Stimulated activated CD8-positive, alpha-beta memory T cell treated with anti-CD3 and anti-CD28 coated beads, Interleukin-7, amount 100 ng/mL, for 1 hour (primary cell): Measurements from ENCODE around the gene AK5.

Experiments used
- DNase-seq, 2 donors: peaks; one replicate each; pipeline ENCODE4 v3.0.0-alpha.2; 2020; ENCODE audit warnings: low read depth in 2 of 2

The AK5 gene

DNA sequence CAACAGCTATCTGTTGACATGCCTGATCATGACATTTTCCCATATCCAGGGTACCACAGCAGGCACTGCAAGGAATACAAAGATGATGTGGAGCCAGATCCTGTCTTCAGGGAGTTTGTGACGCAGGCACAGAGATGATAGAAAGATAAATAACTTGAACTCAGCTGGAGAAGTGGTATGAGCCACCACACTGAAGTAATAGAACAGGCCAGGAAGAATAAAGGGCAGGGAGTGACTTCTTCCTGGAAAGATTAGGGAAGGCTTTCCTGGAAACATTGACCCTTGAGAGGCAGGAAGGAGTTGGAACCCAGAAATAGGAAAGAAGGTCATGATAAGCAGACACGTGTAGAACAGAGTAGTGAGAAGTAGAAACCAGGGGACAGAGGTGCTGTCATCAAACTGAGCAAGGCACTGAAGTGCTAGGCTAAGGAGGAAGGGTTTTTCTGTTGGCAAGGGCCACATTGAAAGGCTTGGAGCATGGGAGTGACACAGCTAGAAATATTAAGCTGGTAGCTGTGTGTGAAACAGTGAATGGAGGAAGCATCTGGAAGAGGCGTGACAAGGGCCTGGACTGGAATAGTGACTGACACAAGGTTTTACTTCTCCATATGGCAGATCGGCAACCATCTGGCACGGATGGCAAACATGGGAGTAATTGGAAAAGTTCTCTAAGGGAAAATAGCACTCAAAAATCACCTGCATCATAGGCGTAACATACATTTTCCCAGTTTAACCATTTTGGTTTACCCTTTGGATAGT, 68.4 kb downstream of the AK5 start:
- DNase-seq = no peak

DNA sequence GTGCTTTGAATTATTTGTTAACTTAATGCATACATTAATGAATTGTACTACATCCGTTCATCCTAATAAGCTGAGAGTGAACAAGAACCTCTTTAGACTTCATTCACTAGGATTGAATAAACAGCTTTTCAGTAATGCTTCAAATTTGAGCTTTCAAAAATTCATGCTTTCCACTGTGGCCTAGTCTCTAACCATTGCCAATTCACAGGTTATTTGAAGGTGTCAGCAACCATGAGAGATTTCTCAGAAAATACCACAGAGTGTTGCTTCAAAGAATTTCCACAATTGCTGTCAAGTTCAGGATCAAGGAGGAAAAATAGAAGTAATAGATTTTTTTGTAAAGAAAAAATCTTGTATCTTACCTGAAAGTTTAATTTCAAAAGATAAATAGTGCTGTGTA, 72.7 kb downstream of the AK5 start:
- DNase-seq = no peak

- DNase-seq = no peak
These were observed 73.2 kb downstream of the AK5 start for GRCh38 chr1:77355010-77355409.

DNA sequence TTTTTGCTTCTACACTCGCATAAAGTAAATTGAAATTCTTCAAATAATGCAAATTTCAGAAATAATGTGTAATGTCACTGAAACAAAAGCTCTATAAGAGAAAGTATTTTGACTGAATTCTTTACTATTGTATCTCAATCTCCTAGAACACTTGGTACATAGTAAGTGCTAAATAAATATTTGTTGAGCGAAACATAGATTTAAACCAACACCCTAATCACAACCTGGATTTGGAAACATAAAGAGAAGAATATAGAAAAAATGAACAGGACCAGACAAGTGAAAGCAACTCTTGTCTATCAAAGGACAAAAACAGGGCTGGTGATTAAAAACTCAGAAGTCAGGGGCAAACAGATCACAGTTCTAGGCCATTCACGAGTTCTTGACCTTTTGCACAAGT, 74.3 kb downstream of the AK5 start:
- DNase-seq = no peak

DNA sequence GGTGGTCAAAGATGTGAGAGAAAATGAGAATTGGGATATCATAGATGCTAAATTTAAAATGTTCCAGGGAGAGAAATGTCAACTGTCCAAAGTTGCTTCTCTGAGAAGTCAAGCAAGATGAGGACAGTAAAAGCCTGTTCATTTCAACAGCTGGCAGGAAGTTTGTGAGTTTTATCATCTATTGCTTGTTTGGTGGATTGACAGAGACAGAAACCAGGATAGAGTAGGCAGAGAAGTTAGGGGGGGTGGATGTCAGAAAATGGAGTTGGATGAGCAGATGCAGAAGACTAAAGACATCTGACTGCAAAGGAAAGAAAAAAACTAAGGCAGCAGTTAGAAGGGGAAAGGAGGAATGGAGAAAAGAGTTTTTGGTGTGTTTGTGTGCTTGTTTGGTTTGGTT, 78.4 kb downstream of the AK5 start:
- no peak for DNase-seq

DNA sequence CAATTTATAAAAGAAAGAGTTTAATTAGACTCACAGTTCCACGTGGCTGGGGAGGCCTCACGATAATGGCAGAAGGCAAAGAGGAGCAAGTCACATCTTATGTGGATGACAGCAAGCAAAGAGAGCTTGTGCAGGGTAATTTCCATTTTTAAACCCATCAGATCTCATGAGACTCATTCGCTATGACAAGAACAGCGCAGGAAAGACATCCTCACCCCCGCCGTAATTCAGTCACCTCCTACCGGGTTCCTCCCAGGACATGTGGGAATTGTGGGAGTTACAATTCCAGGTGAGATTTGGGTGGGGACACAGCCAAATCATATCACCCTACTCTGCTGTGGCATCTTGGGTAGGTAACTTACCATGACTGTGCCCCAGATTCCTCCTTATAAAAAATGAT, 79.8 kb downstream of the AK5 start:
- no peak for DNase-seq

GRCh38 chr1:77370161-77370560, 88.3 kb downstream of the AK5 start:
- no peak for DNase-seq

DNA sequence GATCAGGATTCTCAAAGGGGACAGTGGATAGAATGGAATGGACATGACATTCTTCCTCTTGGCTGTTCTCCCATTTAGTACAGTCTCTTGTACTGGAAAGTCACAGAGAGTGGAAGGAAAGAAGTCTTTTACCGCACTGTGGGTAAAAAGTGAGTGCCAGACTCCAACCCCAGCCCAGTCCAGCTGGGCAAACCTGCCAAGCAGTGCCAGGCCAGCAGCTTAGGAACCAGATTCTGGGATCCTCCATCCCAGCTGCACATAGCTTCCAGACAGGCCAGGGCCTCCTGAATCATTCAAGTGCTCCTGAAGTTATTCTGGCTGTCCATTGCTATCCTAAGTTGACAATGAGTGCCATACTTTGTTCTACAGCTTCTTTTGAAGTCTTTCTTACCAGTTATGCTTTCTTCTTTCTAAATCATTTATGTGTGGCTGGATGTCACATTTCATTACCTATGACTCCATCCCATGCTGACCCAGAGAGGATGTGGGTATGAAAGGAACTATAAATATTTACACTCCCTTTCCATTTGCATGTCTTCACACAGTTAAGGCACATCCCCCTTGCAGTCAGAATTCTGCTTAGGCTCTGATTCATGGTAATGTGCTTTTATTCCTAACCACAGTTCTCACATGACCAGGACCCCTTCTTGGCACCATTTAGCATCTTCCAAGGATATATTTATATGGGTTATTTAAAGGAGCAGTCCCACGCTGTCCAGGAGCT, 88.9 kb downstream of the AK5 start:
- no peak for DNase-seq

- DNase-seq = no peak
These were observed 89.6 kb downstream of the AK5 start for GRCh38 chr1:77371396-77371795.

DNA sequence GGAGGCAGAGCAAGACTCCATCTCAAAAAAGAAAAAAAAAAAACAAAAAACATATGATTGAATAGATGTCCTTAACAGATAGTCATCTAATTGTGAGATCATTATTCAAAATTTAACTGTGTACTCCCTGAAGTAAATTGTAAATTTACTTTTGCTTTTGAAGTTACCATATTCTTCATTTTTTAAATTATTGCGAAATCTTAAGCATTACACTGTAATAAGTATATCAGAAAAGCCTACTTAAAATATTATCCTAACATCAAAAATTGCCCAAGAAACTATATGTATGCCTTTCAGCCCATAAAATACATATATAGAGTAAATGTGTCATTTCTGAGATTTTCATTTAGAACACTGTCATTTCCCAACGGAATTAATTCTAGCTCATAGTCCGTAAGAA, 91.9 kb downstream of the AK5 start:
- DNase-seq = no peak

DNA sequence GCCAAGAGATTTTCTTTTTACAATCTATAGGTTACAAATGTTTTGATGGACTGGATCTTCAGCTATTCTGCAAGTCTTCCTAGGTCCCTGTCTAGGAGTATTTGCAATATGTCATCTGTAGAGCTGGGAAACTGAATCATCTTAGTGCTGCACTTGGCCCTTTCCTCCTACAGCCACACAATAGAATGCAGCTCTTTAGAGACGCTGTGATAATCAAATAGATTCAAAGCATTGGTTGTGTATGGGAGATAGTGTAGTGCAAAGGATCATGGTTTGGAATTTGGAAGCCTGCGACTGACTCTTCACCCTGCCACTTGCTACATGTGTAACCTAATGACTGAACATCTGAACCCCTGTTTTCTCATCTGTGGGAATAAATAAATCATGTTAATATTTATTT, 93.7 kb downstream of the AK5 start:
- no peak for DNase-seq

GRCh38 chr1:77375990-77376389, 94.2 kb downstream of the AK5 start:
- no peak for DNase-seq

DNA sequence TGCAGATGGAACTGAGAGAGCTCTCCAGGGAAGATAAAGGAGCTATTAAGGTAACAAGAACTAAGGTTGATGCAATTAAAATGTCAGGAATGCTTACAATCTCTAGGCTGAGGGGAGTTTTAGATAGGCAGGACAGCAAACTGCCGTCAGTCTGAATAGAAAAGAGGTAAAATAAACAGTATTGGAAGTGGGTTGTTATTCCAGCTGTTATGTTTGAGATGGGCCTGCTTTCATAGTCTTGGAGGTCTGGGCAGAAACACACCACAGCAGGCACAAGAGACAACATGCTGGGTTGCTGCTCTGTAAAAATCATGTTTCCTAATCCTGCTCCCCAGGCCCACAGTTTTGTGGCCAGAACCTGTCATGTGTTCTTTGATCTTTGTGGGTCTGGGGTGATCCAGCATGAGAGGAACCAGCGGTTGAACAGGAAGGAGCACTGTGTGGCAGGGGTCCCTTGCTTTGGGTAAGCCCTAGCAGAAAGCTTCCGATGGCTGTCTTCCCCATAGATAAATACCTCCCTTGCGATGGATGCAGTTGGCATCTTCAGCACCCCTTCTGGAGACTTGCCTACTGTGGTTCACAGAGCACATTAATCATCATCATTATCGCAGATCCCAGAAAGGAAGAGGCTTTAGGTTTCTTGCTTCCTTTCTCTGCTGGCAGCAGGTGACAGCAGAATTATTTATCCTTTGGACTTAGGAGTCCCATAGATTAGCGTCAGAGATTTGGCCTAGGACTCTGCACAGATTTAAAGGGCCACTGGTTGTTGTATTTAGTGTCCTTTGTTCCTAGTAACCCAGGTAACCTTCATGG, 97.1 kb downstream of the AK5 start:
- no peak for DNase-seq

DNA sequence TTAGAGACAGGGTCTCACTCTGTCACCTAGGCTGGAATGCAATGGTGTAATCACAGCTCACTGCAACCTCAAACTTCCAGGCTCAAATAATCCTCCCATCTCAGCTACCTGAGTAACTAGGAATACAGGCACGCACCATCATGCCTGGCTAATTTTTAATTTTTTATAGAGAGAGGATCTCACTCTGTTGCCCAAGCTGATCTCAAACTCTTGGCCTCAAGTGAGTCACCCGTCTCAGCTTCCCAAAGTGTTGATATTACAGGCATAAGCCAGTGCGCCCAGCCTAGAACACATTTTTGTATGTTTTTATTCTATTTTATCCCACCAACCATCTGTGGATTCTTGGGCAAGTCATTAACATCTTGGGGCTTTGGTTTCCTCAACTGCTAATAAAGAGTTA, 100.5 kb downstream of the AK5 start:
- no peak for DNase-seq

DNA sequence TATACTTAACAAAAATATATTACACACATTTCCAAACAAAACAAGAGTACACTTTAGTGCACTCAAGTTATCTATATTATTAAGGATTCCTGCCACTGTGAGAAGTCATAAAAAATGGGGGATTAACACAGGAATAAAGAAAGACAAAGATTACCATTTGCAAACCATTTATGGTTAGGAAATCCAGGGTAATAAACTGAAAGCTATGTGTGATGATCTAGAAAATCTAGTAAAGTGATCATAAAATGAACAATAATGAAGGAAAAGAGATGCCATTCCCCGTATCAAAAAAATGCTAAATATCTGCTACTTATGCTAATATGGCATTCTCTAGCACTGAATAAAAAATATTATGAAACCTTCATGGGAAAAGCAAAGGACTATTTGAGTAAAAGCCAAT, 101.4 kb downstream of the AK5 start:
- DNase-seq = no peak

- DNase-seq = no peak
These were observed 103.7 kb downstream of the AK5 start for GRCh38 chr1:77385551-77385950.

- no peak for DNase-seq
These were observed 104.5 kb downstream of the AK5 start for GRCh38 chr1:77386276-77386675.

GRCh38 chr1:77387553-77387952, 105.7 kb downstream of the AK5 start:
- DNase-seq = no peak

- DNase-seq = no peak
These were observed 106.8 kb downstream of the AK5 start for GRCh38 chr1:77388661-77389060.

GRCh38 chr1:77392486-77392885, 110.7 kb downstream of the AK5 start:
- DNase-seq = no peak

- no peak for DNase-seq
These were observed 112.3 kb downstream of the AK5 start for GRCh38 chr1:77394166-77394565.

- DNase-seq = no peak
These were observed 113.2 kb downstream of the AK5 start for GRCh38 chr1:77395051-77395450.

DNA sequence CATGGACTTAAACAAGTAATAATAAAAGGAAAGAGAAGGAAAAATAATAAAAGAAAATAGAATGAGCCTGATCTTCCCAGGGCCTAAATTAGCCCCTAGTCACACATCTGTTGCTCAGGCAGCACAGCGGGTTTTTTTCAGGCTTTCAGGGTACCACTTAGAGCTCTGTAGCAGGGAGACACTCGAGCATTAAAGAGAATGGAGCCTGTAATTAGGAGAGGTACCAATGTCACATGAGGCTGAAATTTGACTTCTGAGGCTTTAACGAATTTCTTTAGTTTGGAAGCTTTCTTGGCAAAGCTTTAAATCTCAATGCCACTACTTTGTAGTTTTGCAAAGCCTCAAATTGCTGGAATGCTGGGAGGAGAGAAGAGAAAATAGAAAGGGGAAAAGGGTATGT, 116.3 kb downstream of the AK5 start:
- DNase-seq = no peak
